GM12875 (cell line): ENCODE results near the gene C18orf32.
A peak's percentile ranks its signal among the peaks of the same experiment; 100 is the strongest.

Source experiments
- H3K4me3 ChIP-seq: one replicate; pipeline ENCODE4 v1.5.1; 2011; ENCODE audit warnings: low read depth, low read length, control low read depth
- CTCF ChIP-seq: IDR thresholded peaks from 2 replicates; pipeline ENCODE4 v1.5.1; 2011; ENCODE audit warnings: low read depth, mild to moderate bottlenecking, control low read depth, inconsistent platforms, low read length, moderate library complexity, borderline replicate concordance; ENCODE audit not compliant: insufficient read depth

Gene C18orf32

GRCh38 chr18:49486953-49487710, at the start of gene C18orf32:
TSS of gene C18orf32 (minus strand) at chr18:49487234. CDS start at chr18:49483748, 3,486 bp downstream.
- no peak for TF ChIP-seq CTCF
- H3K4me3 ChIP-seq: peak within 1 kb of the TSS; percentile 70

DNA sequence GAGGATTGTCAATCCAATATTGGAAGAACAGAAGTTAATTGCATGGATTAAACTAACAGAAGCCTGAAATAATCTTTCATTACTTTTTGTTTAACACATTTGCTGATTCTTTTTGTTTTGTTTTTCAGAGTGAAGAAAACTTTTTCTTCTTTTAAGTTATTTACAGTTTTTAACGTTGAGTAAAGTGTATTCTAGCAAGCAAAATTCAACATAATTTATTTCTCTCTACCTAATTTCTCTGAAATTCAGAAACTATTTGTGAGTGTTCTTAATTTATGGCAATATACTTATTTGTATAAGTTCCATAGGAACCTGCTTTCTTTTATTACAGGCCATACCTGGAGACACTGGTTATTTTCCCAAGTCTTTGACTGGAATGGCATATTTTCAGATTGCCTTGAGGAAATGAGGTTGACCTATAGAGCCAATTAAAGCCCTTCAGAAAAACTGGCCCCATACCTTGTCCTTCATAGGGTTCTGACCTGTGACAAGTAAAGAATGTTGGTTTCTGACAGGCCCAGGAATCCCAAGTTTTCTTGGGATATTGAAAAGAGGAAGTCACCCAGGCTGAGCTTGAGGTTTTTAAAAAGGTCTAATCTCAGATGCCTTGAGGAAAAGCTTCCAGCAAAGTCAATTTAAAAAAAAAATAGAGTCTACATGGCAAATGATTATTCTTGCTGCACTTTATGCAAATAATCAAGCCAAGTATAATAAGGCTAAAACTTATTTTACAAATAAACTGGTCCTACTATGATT, 48.0 kb upstream of the C18orf32 start:
- TF ChIP-seq CTCF: no peak

DNA sequence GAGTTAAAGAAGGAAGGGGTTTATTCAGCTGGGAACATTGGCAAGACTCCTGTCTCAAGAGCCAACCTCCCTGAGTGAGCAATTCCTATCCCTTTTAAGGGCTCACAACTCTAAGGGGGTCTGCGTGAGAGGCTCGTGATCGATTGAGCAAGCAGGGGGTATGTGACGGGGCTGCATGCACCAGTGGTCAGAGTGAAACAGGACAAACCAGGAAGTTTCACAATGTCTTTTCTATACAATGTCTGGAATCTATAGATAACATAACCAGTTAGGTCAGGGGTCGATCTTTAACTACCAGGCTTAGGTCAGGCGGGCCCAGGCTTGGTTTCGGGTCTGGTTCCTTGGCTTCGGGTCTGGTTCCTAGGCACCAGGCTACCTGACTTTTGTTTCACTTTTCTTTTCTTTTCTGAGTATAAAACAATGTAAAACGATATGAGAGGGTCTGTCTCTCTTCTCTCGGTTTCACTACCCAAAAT, 44.7 kb upstream of the C18orf32 start:
- no peak for TF ChIP-seq CTCF
- no peak overlapping the region for H3K4me3 ChIP-seq

More for the DNA sequence above, 48.0 kb upstream of the C18orf32 start:
- H3K4me3 ChIP-seq: no peak overlapping the region

DNA sequence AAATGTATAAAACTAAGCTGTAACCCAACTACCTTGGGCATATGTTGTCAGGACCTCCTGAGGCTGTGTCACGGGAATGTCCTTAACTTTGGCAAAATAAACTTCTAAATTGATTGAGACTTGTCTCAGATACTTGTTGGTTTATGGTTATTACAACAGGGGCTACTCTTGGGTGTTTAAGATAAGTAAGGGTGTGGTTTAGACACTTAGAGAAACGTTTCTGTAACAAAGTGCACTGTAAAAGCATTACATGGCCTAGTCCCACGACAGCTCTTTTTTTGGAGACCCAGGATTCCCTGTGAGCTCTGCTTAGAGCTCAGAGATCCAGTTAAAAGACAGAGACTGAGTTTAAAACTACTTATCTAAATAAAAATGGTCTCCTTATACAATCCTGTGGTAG, 42.6 kb upstream of the C18orf32 start:
- no peak overlapping the region for H3K4me3 ChIP-seq
- no peak for TF ChIP-seq CTCF

GRCh38 chr18:49527631-49528327, 40.7 kb upstream of the C18orf32 start:
- no peak for TF ChIP-seq CTCF

GRCh38 chr18:49525981-49526380, 38.9 kb upstream of the C18orf32 start:
- TF ChIP-seq CTCF: no peak
- no peak overlapping the region for H3K4me3 ChIP-seq

More at GRCh38 chr18:49527631-49528327, 40.7 kb upstream of the C18orf32 start:
- no peak overlapping the region for H3K4me3 ChIP-seq
